ENCODE results near the gene TBC1D4.

DNA sequence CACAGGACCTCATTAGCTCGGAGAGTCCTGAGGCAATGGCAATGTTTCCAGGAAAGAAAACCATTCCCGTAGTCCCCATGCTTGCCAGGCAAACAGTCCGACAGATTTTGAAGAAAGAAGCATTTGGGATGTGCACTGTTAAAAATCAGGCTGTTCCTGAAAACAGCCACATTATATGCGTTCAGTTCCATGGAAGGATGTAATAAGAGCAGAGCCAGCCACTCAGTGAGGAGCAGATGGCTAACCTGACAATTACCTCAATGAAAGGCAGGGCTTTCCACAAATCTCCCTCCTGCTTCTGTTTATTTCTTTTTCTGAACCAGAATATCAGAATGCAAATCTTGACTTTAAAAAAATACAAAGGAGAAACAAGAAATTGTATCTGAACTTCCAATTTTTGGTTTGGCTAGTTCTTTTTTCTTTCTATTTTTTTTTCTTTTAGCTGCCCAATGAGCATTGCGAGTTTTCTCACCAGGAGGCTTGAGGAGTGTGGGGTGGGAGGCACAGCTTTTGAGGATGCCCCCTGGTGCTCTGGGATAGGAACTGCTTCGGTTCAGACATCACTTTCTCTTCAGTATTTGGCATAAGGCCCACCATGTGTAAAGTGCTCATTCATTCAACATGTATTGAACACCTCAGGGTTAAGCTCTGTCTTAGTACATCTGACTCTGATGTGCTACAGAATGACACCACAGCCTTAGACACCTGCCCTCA, 124.2 kb downstream of the TBC1D4 start:
- TF ChIP-seq, protein P1, sequence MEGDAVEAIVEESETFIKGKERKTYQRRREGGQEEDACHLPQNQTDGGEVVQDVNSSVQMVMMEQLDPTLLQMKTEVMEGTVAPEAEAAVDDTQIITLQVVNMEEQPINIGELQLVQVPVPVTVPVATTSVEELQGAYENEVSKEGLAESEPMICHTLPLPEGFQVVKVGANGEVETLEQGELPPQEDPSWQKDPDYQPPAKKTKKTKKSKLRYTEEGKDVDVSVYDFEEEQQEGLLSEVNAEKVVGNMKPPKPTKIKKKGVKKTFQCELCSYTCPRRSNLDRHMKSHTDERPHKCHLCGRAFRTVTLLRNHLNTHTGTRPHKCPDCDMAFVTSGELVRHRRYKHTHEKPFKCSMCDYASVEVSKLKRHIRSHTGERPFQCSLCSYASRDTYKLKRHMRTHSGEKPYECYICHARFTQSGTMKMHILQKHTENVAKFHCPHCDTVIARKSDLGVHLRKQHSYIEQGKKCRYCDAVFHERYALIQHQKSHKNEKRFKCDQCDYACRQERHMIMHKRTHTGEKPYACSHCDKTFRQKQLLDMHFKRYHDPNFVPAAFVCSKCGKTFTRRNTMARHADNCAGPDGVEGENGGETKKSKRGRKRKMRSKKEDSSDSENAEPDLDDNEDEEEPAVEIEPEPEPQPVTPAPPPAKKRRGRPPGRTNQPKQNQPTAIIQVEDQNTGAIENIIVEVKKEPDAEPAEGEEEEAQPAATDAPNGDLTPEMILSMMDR (IDR thresholded peaks at IDR 0.05) = peak; percentile 83
- TF ChIP-seq ZFX (IDR thresholded peaks at IDR 0.05; ENCODE audit: borderline replicate concordance) = no peak

Measured in 22Rv1 (cell line).